ENCODE measurements around the gene MRM1. TPM values are rescaled to one million over a fixed set of nuclear protein-coding genes. Genes with fewer than 3 reads are reported as not detected.

The MRM1 gene
- total RNA-seq, 1 experiment from 2014 or later, result 19.9 TPM

- Histone ChIP-seq H3K27me3 (peaks cover 49% of the 10 kb centered on the region), H3K36me3 (no peaks in the 10 kb centered on the region), H3K4me3 (no peak overlapping the region), H3K9me3 (no peaks in the 10 kb centered on the region)
- no peak for DNase-seq
These were observed 41.8 kb downstream of the MRM1 start for GRCh38 chr17:36643086-36643685.

GRCh38 chr17:36645422-36645821 lies 44.0 kb downstream of the MRM1 start:
- Histone ChIP-seq H3K36me3 (no peaks in the 10 kb centered on the region), H3K9me3 (no peaks in the 10 kb centered on the region), H3K27me3 (peaks cover 39% of the 10 kb centered on the region), H3K4me3 (no peak overlapping the region)
- DNase-seq, result no peak

GRCh38 chr17:36647636-36648035 lies 46.3 kb downstream of the MRM1 start:
- H3K27me3 ChIP-seq, result peaks cover 17% of the 10 kb centered on the region
- no peak overlapping the region for H3K4me3 ChIP-seq
- no peaks in the 10 kb centered on the region for H3K36me3 ChIP-seq
- no peaks in the 10 kb centered on the region for H3K9me3 ChIP-seq
- no peak for DNase-seq

DNA sequence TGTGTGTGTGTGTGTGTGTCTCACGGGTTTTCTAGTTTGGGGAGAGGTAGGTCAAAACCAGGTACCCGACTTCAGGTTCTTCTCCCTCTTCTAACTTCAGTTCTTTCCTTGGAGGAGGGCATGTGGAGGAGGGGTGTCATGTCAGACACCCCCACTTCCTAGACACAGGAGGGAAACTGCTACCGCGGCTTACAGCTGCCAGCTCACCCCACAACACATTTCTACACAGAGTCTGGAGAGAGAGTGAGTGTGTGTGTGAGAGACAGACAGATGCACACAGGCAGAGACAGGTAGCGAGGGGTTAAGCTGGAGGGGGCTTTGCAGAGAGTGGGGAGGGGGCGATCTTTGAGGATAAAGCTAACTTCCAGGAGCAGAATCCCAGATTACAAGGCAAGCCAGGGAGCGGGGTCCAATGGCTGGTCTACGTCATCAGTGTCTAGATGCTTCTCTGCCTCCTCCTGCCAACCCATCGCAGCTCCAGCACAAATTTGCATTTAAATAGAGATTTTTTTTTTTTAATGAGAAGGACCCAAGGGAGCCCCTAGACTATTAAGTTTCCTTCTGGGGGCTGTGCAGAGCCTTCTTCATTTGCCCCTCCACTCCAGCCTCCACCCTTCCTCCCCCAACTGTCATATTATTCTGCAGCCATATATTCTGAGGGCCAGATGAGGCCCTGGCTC lies 48.9 kb downstream of the MRM1 start:
- no peak overlapping the region for H3K4me3 ChIP-seq
- H3K36me3 ChIP-seq, result no peaks in the 10 kb centered on the region
- H3K9me3 ChIP-seq, result no peaks in the 10 kb centered on the region
- no peaks in the 10 kb centered on the region; the same call in none of the 2 replicates for H3K27me3 ChIP-seq
- DNase-seq, result no peak

DNA sequence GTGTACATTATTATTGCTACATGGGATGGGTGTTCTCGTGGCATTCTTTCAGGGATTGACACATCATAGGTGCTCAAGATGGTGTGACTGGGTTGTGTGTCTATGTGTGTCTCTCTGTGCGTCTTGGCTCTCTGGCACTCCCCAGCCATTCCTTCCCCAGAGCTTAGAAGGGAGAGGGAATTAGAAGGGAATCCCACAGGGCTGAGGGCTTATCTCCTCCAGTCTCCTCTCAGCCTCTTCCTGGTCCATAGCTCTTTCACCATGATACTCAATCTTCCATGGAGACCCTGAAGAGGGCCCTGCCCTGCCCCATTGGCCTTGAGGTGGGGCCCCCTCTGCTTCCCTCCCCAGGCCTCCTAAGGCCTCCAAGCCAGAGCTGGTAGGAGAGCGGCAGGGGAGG lies 52.0 kb downstream of the MRM1 start:
- H3K27me3 ChIP-seq, result no peaks in the 10 kb centered on the region; the same call in 1 of the 2 replicates

DNA sequence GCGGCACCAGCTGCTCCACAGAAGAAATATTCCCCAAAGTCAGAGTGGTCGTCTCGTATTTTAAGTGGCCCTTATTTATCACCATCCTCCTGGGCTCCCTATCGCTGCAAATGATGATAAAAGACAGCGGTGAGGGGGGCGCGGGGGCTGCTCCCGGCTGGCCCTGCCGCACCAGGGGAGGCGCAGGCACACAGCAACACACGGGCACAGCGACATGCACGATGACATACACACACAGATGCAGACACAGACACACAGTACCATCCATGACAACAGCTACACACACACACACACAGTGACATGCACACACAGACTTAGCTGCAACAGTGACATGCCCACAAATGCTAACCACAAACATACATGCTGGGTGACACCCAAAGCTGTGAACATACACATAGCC lies 52.5 kb downstream of the MRM1 start:
- H3K36me3 ChIP-seq, result no peaks in the 10 kb centered on the region
- DNase-seq, result no peak
- no peaks in the 10 kb centered on the region for H3K9me3 ChIP-seq
- no peaks in the 10 kb centered on the region; the same call in 1 of the 2 replicates for H3K27me3 ChIP-seq
- no peak overlapping the region for H3K4me3 ChIP-seq

More for the DNA sequence above, 52.0 kb downstream of the MRM1 start:
- DNase-seq, result no peak
- Histone ChIP-seq H3K4me3 (no peak overlapping the region), H3K9me3 (no peaks in the 10 kb centered on the region), H3K36me3 (no peaks in the 10 kb centered on the region)

DNA sequence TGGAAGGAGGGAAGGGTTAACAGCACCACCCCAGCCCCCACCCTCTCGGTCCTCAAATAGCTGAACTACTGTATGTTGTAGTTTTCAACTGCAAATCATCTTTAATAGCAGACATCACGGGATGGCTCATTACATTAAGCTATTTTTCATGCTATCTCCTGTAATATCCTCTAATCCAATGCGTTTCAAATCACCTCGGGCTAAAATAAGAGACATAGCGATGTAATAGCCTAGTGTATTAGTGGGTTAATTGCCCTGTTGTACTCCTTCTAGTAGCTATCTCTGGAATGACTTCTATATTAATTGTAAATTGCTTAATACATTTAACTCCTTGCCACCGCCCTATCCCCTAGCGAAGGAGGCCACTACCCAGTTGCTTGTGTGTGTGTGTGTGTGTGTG lies 54.3 kb downstream of the MRM1 start:
- no peak for DNase-seq
- Histone ChIP-seq H3K4me3 (no peak overlapping the region), H3K36me3 (no peaks in the 10 kb centered on the region), H3K27me3 (no peaks in the 10 kb centered on the region; the same call in 1 of the 2 replicates), H3K9me3 (no peaks in the 10 kb centered on the region)

DNA sequence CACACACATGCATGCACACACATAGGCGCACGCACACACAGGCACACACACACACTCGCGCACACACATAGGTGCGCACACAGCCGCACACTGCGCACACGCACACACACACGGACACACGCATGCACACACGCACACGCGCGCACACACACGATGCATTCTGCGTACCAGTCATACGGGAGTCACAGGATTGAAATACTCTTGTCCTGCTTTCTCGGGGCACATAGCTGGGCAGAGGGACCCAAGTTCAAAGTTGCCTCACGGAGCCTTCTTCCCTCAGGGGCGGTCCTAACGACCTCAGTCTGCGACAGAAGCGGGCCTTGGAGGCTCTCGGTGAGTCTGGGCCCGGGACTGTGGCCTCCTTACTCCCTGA lies 56.0 kb downstream of the MRM1 start:
- H3K27me3 ChIP-seq, result no peaks in the 10 kb centered on the region
- no peaks in the 10 kb centered on the region for H3K9me3 ChIP-seq
- H3K36me3 ChIP-seq, result no peaks in the 10 kb centered on the region
- no peak for DNase-seq
- H3K4me3 ChIP-seq, result no peak overlapping the region

- Histone ChIP-seq H3K9me3 (no peaks in the 10 kb centered on the region), H3K36me3 (no peaks in the 10 kb centered on the region), H3K4me3 (no peak overlapping the region), H3K27me3 (no peaks in the 10 kb centered on the region)
- no peak for DNase-seq
These were observed 56.5 kb downstream of the MRM1 start for GRCh38 chr17:36657763-36658490.

Other genes starting within 250 kb of the MRM1 start
- not detected in 2 replicates for gene TBC1D3H, start 213.1 kb upstream of the MRM1 start, total RNA-seq (2014; rRNA removed; shearing (Covaris generic); ENCODE audit: low replicate concordance)
- gene ZNHIT3, start 114.9 kb upstream of the MRM1 start, total RNA-seq (2014; rRNA removed; shearing (Covaris generic); ENCODE audit: low replicate concordance), result 44.9 and 60.6 TPM in 2 replicates
- 73.9 and 76.5 TPM in 2 replicates for gene MYO19, start 66.7 kb upstream of the MRM1 start, total RNA-seq (2014; rRNA removed; shearing (Covaris generic); ENCODE audit: low replicate concordance)
- 6.6 and 7.7 TPM in 2 replicates for gene PIGW, start 66.6 kb upstream of the MRM1 start, total RNA-seq (2014; rRNA removed; shearing (Covaris generic); ENCODE audit: low replicate concordance)
- 64.2 and 77.3 TPM in 2 replicates for gene GGNBP2, start 56.7 kb upstream of the MRM1 start, total RNA-seq (2014; rRNA removed; shearing (Covaris generic); ENCODE audit: low replicate concordance)
- 17.4 and 18.0 TPM in 2 replicates for gene DHRS11, start 9.7 kb upstream of the MRM1 start, total RNA-seq (2014; rRNA removed; shearing (Covaris generic); ENCODE audit: low replicate concordance)